Smooth muscle cell (in vitro differentiated cells): ENCODE measurements around the gene DUOX1. TPM values are rescaled to one million over a fixed set of nuclear protein-coding genes. Genes with fewer than 3 reads are reported as not detected.
"Not testable (repeated sequence)": the region's sequence is repeated elsewhere in the genome, so short reads cannot be mapped to it uniquely, and the experiment has no call there.

Experiments used
- DNase-seq: peaks from one replicate; lab custom pipeline; 2025; ENCODE audit not compliant: unreplicated experiment; lab: John Stamatoyannopoulos, UW
- H2AFZ ChIP-seq: fragments of 200-600 bp; sonication (generic); 2 replicates; pipeline ENCODE4 v1.6.0; 2016; ENCODE audit warnings: antibody characterized with exemption, low read depth, mild to moderate bottlenecking
- H3F3A ChIP-seq: fragments of 200-600 bp; sonication (generic); 2 replicates; pipeline ENCODE4 v1.6.0; 2017; ENCODE audit warnings: antibody characterized with exemption, low read depth
- H3K27ac ChIP-seq: fragments of 200-600 bp; sonication (generic); 2 replicates; pipeline ENCODE4 v1.5.1; 2016; ENCODE audit warnings: low read depth, mild to moderate bottlenecking
- H3K27me3 ChIP-seq: fragments of 200-600 bp; sonication (generic); 2 replicates; pipeline ENCODE4 v1.6.1; 2016; ENCODE audit warnings: low read depth, mild to moderate bottlenecking
- H3K36me3 ChIP-seq: fragments of 200-600 bp; sonication (generic); 2 replicates; pipeline ENCODE4 v1.5.1; 2016; ENCODE audit warnings: low read depth
- H3K4me1 ChIP-seq: fragments of 200-600 bp; sonication (generic); 2 replicates; pipeline ENCODE4 v1.5.1; 2016; ENCODE audit warnings: low read depth
- H3K4me2 ChIP-seq: fragments of 200-600 bp; sonication (generic); 2 replicates; pipeline ENCODE4 v1.6.0; 2016; ENCODE audit warnings: mild to moderate bottlenecking
- H3K4me3 ChIP-seq: fragments of 200-600 bp; sonication (generic); 2 replicates; pipeline ENCODE4 v1.5.1; 2016; ENCODE audit warnings: mild to moderate bottlenecking
- H3K79me2 ChIP-seq: fragments of 200-600 bp; sonication (generic); 2 replicates; pipeline ENCODE4 v1.6.0; 2016; ENCODE audit warnings: low read depth, mild to moderate bottlenecking
- H3K9ac ChIP-seq: fragments of 200-600 bp; sonication (generic); 2 replicates; pipeline ENCODE4 v1.6.0; 2016; ENCODE audit warnings: low read depth
- H3K9me3 ChIP-seq: fragments of 200-600 bp; sonication (generic); replicated peaks from 2 replicates; pipeline ENCODE4 v1.5.1; 2016; ENCODE audit warnings: low read depth
- H4K20me1 ChIP-seq: fragments of 200-600 bp; sonication (generic); 2 replicates; pipeline ENCODE4 v1.6.0; 2016; ENCODE audit warnings: low read depth
- WGBS: methylation state at CpG from one replicate; pipeline ENCODE4 v1.1.7; 2016; ENCODE audit warnings: low lambda C conversion rate; 5-methylcytosine and 5-hydroxymethylcytosine counted together
- polyA plus RNA-seq: library from polyadenylated mRNA; unstranded; fragments of >200 nt; fragmentation: Nextera tagmentation; extraction: Ambion mirVana; gene quantifications from 2 replicates; pipeline ENCODE4 v1.2.1, GENCODE V29; 2016
- total RNA-seq: library from RNA; depleted of rRNA; stranded (reverse); fragments of >200 nt; gene quantifications from 2 replicates; pipeline ENCODE4 v1.2.3, GENCODE V29; 2014
- TF ChIP-seq, protein P1 (sequence below): fragments of 200-600 bp; sonication (generic); IDR thresholded peaks from 2 replicates; pipeline ENCODE4 v1.5.1; 2017; ENCODE audit warnings: borderline replicate concordance, mild to moderate bottlenecking, antibody characterized with exemption; ENCODE audit not compliant: insufficient read depth, poor library complexity, severe bottlenecking

The DUOX1 gene
- total and polyA plus RNA-seq, 2 experiments from 2014 or later, result 4.4 to 5.8 TPM

GRCh38 chr15:45100884-45101625, 28.7 kb upstream of the DUOX1 start:
- DNase-seq, result no peak
- Histone ChIP-seq H3K4me1 (no peaks in the 10 kb centered on the region), H3K79me2 (no peaks in the 10 kb centered on the region), H3K27me3 (peaks cover 33% of the 10 kb centered on the region), H3K9me3 (no peaks in the 10 kb centered on the region), H2AFZ (no peak overlapping the region), H3K4me2 (no peak overlapping the region), H4K20me1 (no peaks in the 10 kb centered on the region), H3K4me3 (no peak overlapping the region), H3F3A (no peaks in the 10 kb centered on the region), H3K27ac (no peak overlapping the region), H3K9ac (no peak overlapping the region), H3K36me3 (no peaks in the 10 kb centered on the region)
- TF ChIP-seq, protein P1, sequence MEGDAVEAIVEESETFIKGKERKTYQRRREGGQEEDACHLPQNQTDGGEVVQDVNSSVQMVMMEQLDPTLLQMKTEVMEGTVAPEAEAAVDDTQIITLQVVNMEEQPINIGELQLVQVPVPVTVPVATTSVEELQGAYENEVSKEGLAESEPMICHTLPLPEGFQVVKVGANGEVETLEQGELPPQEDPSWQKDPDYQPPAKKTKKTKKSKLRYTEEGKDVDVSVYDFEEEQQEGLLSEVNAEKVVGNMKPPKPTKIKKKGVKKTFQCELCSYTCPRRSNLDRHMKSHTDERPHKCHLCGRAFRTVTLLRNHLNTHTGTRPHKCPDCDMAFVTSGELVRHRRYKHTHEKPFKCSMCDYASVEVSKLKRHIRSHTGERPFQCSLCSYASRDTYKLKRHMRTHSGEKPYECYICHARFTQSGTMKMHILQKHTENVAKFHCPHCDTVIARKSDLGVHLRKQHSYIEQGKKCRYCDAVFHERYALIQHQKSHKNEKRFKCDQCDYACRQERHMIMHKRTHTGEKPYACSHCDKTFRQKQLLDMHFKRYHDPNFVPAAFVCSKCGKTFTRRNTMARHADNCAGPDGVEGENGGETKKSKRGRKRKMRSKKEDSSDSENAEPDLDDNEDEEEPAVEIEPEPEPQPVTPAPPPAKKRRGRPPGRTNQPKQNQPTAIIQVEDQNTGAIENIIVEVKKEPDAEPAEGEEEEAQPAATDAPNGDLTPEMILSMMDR, result no peak
- WGBS, result 78% methylated on average over 7 of the region's 7 CpGs

DNA sequence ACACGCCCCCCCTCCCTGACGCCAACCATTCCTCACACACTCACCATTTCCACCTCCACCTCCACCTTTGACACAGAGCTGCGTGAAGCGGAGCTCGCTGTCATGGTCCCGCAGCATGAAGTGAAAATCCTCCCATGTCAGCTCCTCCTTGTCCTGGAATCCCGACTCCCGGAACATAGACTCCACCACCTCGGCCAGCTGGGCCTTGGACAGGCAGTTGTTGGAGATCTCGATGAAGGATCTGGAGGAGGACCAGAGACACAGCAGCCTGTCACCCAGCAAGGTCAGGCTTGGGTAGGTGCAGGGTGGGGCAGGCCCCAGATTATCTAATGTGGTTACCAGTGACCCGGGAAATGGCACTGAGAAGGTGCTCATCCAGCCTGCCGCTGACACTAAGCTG, 28.0 kb upstream of the DUOX1 start:
- Histone ChIP-seq H3K79me2 (no peaks in the 10 kb centered on the region), H3K9ac (no peak overlapping the region), H3K27me3 (peaks cover 29% of the 10 kb centered on the region), H3F3A (no peaks in the 10 kb centered on the region), H3K36me3 (no peaks in the 10 kb centered on the region), H3K4me2 (no peak overlapping the region), H3K4me1 (no peaks in the 10 kb centered on the region), H3K9me3 (no peaks in the 10 kb centered on the region), H3K4me3 (no peak overlapping the region), H4K20me1 (no peaks in the 10 kb centered on the region), H3K27ac (no peak overlapping the region), H2AFZ (no peak overlapping the region)
- no peak for DNase-seq
- TF ChIP-seq, protein P1, result no peak
- 94% methylated on average over 12 of the region's 12 CpGs for WGBS

- Histone ChIP-seq H3K9me3 (no peaks in the 10 kb centered on the region), H3K4me3 (no peak overlapping the region), H4K20me1 (no peaks in the 10 kb centered on the region), H3K9ac (no peak overlapping the region), H3K27me3 (peaks cover 29% of the 10 kb centered on the region), H3K4me2 (no peak overlapping the region), H3F3A (no peaks in the 10 kb centered on the region), H3K36me3 (no peaks in the 10 kb centered on the region), H3K27ac (no peak overlapping the region), H2AFZ (no peak overlapping the region), H3K4me1 (no peaks in the 10 kb centered on the region), H3K79me2 (no peaks in the 10 kb centered on the region)
- 94% methylated on average over 6 of the region's 6 CpGs for WGBS
- no peak for DNase-seq
- TF ChIP-seq, protein P1, result no peak
Measured at GRCh38 chr15:45102226-45102625, 27.6 kb upstream of the DUOX1 start.

DNA sequence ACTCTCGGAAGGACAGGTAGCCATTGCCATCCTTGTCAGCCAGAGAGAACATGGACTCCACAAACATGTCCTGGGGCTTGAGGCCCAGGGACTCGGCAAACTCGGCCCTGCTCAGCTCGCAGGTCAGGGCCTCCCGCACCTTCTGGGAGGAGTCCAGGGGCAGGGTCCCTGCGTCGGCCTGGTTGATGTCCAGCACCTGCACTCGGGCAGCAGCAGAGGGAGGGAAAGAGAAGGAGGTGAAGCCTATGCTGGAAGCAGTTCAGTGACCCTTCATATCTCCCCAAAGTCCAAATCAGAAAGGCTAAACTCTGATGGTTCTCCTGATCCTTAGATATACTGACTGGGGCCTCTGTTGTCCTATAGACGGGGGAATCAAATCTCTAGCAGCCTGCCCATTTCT, 25.6 kb upstream of the DUOX1 start:
- WGBS, result 94% methylated on average over 9 of the region's 9 CpGs
- not testable (repeated sequence) for H3K4me1 ChIP-seq, H3K4me2 ChIP-seq, H3K4me3 ChIP-seq, H3K9ac ChIP-seq, H3K27ac ChIP-seq, H3K79me2 ChIP-seq, H3K9me3 ChIP-seq, DNase-seq, H4K20me1 ChIP-seq, H3F3A ChIP-seq, H2AFZ ChIP-seq, H3K36me3 ChIP-seq
- peaks cover 35% of the 10 kb centered on the region for H3K27me3 ChIP-seq
